HG03280 (cell line): ENCODE data around the gene DEDD2.

ENCODE experiments used
- ATAC-seq: cut with Tn5 transposase; IDR thresholded peaks from one replicate; pipeline ENCODE4 v1.9.1; 2021; ENCODE audit warnings: mild to moderate bottlenecking, moderate library complexity; ENCODE audit not compliant: unreplicated experiment

Gene DEDD2

GRCh38 chr19:42248270-42249148 is 31.0 kb upstream of the DEDD2 start:
- no peak for ATAC-seq

GRCh38 chr19:42247640-42248199 is 30.2 kb upstream of the DEDD2 start:
- no peak for ATAC-seq

- no peak for ATAC-seq
Observed at GRCh38 chr19:42246922-42247639, 29.6 kb upstream of the DEDD2 start.

- ATAC-seq: no peak
Observed at GRCh38 chr19:42246143-42246921, 28.9 kb upstream of the DEDD2 start.

GRCh38 chr19:42245231-42245630 is 27.8 kb upstream of the DEDD2 start:
- no peak for ATAC-seq

- peak; percentile 39 for ATAC-seq
Observed at GRCh38 chr19:42244347-42245220, 27.1 kb upstream of the DEDD2 start.

- ATAC-seq: peak; percentile 61
Observed at GRCh38 chr19:42242512-42243409, 25.3 kb upstream of the DEDD2 start, which contains the start of gene GSK3A. TSS of gene GSK3A (minus strand) at chr19:42242602. CDS start at chr19:42242465, 137 bp downstream.

GRCh38 chr19:42242069-42242511 is 24.6 kb upstream of the DEDD2 start:
- peak; percentile 0 for ATAC-seq

- ATAC-seq: no peak
Observed at GRCh38 chr19:42241279-42241678, 23.8 kb upstream of the DEDD2 start.

GRCh38 chr19:42239544-42240220 is 22.2 kb upstream of the DEDD2 start:
- no peak for ATAC-seq

- no peak for ATAC-seq
Observed at GRCh38 chr19:42235181-42235580, 17.7 kb upstream of the DEDD2 start.

- no peak for ATAC-seq
Observed at GRCh38 chr19:42234364-42234763, 16.9 kb upstream of the DEDD2 start.

GRCh38 chr19:42233678-42234292 is 16.3 kb upstream of the DEDD2 start:
- ATAC-seq: no peak

- ATAC-seq: no peak
Observed at GRCh38 chr19:42233106-42233505, 15.6 kb upstream of the DEDD2 start.

- ATAC-seq: no peak
Observed at GRCh38 chr19:42232435-42232834, 15.0 kb upstream of the DEDD2 start.

- no peak for ATAC-seq
Observed at GRCh38 chr19:42230571-42230970, 13.1 kb upstream of the DEDD2 start.

GRCh38 chr19:42229855-42230351 is 12.4 kb upstream of the DEDD2 start:
- ATAC-seq: no peak
